Left cardiac atrium (tissue), 4 donors: Measurements from ENCODE around the gene TGFBR1. TPM values are rescaled to one million over a fixed set of nuclear protein-coding genes. Genes with fewer than 3 reads are reported as not detected.
A peak's percentile ranks its signal among the peaks of the same experiment; 100 is the strongest.

Source experiments
- ATAC-seq, 2 donors: fragments of 200-7000 bp; cut with Tn5 transposase; one replicate each; pipeline ENCODE4 v1.9.1; 2020; ENCODE audit warnings: mild to moderate bottlenecking in 2 of 2, moderate library complexity in 2 of 2
- DNase-seq: peaks from one replicate; pipeline ENCODE4 v3.0.0-alpha.2; 2020
- intact Hi-C, 2 donors: fragments of 100-400 bp; cut with DNase I; formaldehyde crosslinking; loops; one replicate each; pipeline versions ENCODE4 v1.14.1 to v1.15.1; 2022 to 2023
- long read RNA-seq: library from polyadenylated mRNA; unstranded; transcript quantifications from one replicate; pipeline ENCODE4 v2.0.0, GENCODE V29; 2021
- total RNA-seq, 2 donors: library from RNA; stranded (reverse); fragmentation: NEBNext Ultra II Directional; extraction: Animal tissue kit (Norgen Biotek cat#: 25700); gene quantifications; one replicate each; pipeline ENCODE4 v1.2.1, GENCODE V29; 2021
- donor health status: DM: no; HTN: yes; CAD: no.
- donor health status: DM: no; HTN: yes; CAD: no; lungs with severe emphysema.
- donor health status: DM: yes; HTN: yes; CAD: no.
- donor health status: Dilated cardiomyopathy.

The TGFBR1 gene
- total RNA-seq = 10 to 100 TPM; 17.3 to 27.1 TPM
- long read RNA-seq, full-length matches to known transcripts = 2 of 7 reads
- long read RNA-seq, partial matches to known transcripts = 3 of 7 reads
- long read RNA-seq, other reads (novel, unspliced or antisense) = 2 of 7 reads

GRCh38 chr9:99104459-99105151 lies at the start of gene TGFBR1:
TSS of gene TGFBR1 (plus strand) at chr9:99105113. CDS start at chr9:99105206, 93 bp downstream.
- ATAC-seq (peak; percentile 94 to 95), DNase-seq (peak; percentile 94)
- intact Hi-C loops = no loop called here

- intact Hi-C loops = no loop called here
- DNase-seq = no peak
- no peak for ATAC-seq
Observed at GRCh38 chr9:99055384-99055783, 49.5 kb upstream of the TGFBR1 start.

GRCh38 chr9:99056186-99056585 lies 48.7 kb upstream of the TGFBR1 start:
- ATAC-seq (no peak), DNase-seq (no peak)
- intact Hi-C loops = no loop called here

- ATAC-seq = no peak
- intact Hi-C loops = no loop called here
- no peak for DNase-seq
Observed at GRCh38 chr9:99056886-99057664, 47.8 kb upstream of the TGFBR1 start.

- no peak for DNase-seq
- intact Hi-C loops = no loop called here
- ATAC-seq = peak; percentile 67 to 71
Observed at GRCh38 chr9:99057665-99058625, 47.0 kb upstream of the TGFBR1 start.

GRCh38 chr9:99058964-99059921 lies 45.7 kb upstream of the TGFBR1 start:
- ATAC-seq = peak; percentile 76 to 84
- intact Hi-C loops = no loop called here

GRCh38 chr9:99060621-99061020 lies 44.3 kb upstream of the TGFBR1 start:
- intact Hi-C loops = no loop called here
- ATAC-seq = no peak
- no peak for DNase-seq

More at GRCh38 chr9:99058964-99059921, 45.7 kb upstream of the TGFBR1 start:
- DNase-seq = no peak

GRCh38 chr9:99062549-99062948 lies 42.4 kb upstream of the TGFBR1 start:
- intact Hi-C loops = no loop called here
- DNase-seq (no peak), ATAC-seq (no peak)

GRCh38 chr9:99063522-99063921 lies 41.4 kb upstream of the TGFBR1 start:
- intact Hi-C loops = no loop called here
- DNase-seq (no peak), ATAC-seq (no peak)

GRCh38 chr9:99066571-99066970 lies 38.3 kb upstream of the TGFBR1 start:
- DNase-seq (no peak), ATAC-seq (no peak)
- intact Hi-C loops = no loop called here

- no peak for ATAC-seq
Observed at GRCh38 chr9:99069075-99069474, 35.8 kb upstream of the TGFBR1 start.

GRCh38 chr9:99069546-99069945 lies 35.4 kb upstream of the TGFBR1 start:
- DNase-seq (no peak), ATAC-seq (no peak)
- intact Hi-C loops = no loop called here

More at GRCh38 chr9:99069075-99069474, 35.8 kb upstream of the TGFBR1 start:
- intact Hi-C loops = no loop called here
- DNase-seq = no peak

GRCh38 chr9:99070681-99071080 lies 34.2 kb upstream of the TGFBR1 start:
- intact Hi-C loops = no loop called here
- ATAC-seq = no peak

GRCh38 chr9:99071313-99072039 lies 33.4 kb upstream of the TGFBR1 start:
- ATAC-seq (peak; percentile 6 to 21), DNase-seq (no peak)
- intact Hi-C loops = no loop called here

More at GRCh38 chr9:99070681-99071080, 34.2 kb upstream of the TGFBR1 start:
- DNase-seq = no peak

GRCh38 chr9:99072040-99072394 lies 32.9 kb upstream of the TGFBR1 start:
- intact Hi-C loops = no loop called here
- no peak for ATAC-seq
- DNase-seq = no peak

- intact Hi-C loops = no loop called here
- DNase-seq (no peak), ATAC-seq (no peak)
Observed at GRCh38 chr9:99073347-99073746, 31.6 kb upstream of the TGFBR1 start.
